GM21526 (cell line): ENCODE measurements around the gene VPS25.
"Not testable (repeated sequence)": the region's sequence is repeated elsewhere in the genome, so short reads cannot be mapped to it uniquely, and the experiment has no call there.

ENCODE experiments used
- ATAC-seq: cut with Tn5 transposase; IDR thresholded peaks from one replicate; pipeline ENCODE4 v1.9.1; 2021; ENCODE audit warnings: moderate library complexity; ENCODE audit not compliant: unreplicated experiment, low FRiP score

The VPS25 gene

GRCh38 chr17:42773290-42774035 is at the start of gene VPS25:
Gene VPS25, plus strand, starts transcription at chr17:42773449. Its CDS starts 27 bp downstream, at chr17:42773476.
- peak; percentile 70 for ATAC-seq

DNA sequence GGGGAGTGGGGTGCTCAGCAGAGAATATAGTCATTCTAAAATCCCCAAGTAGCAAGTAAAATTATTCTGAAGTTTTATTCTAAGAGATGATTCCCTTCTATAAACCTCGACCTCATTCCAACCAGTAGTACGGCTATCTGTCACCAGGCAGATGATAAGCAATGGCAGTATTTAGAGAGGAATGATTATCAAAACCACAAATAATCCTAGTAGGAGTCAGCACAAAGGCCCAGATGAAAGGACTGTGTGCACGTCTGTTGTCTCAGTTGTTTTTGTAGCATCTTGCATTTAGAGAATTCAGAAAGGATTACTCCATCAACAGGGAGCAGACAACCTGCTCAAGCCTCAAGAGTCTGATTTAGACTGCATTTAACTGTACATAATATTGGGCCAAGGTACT is 49.6 kb upstream of the VPS25 start:
- ATAC-seq, result no peak

GRCh38 chr17:42725143-42725542 is 48.1 kb upstream of the VPS25 start:
- ATAC-seq, result no peak

DNA sequence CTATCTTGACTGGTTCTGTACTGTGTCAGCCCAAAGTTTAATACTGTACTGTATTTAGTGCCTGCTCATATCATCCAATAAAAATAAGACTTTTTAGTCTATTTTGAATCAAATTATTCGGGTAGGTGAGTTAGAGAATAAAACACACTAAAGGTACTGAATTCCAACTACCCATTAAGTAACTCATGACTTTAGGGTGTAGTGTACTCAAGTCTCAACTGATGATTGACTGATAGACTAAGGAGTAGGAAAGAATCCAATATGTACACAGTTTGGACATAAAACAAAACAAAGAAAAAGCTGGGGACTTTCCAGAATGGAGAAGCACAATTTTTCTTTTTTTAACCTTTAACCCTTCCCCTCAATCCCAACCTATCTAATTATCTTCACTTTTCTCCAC is 32.5 kb upstream of the VPS25 start:
- no peak for ATAC-seq

DNA sequence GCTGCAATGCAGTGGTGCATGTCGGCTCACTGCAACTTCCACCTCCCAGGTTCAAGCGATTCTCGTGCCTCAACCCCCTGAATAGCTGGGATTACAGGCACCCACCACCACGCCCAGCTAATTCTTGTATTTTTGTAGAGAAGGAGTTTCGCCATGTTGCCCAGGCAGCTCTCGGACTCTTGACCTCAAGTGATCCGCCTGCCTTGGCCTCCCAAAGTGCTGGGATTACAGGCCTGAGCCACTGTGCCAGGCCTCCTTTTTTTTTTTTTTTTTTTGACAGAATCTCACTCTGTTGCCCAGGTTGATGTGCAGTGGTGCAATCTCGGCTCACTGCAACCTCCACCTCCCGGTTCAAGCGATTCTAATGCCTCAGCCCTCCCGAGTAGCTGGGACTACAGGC is 30.3 kb upstream of the VPS25 start:
- not testable (repeated sequence) for ATAC-seq

DNA sequence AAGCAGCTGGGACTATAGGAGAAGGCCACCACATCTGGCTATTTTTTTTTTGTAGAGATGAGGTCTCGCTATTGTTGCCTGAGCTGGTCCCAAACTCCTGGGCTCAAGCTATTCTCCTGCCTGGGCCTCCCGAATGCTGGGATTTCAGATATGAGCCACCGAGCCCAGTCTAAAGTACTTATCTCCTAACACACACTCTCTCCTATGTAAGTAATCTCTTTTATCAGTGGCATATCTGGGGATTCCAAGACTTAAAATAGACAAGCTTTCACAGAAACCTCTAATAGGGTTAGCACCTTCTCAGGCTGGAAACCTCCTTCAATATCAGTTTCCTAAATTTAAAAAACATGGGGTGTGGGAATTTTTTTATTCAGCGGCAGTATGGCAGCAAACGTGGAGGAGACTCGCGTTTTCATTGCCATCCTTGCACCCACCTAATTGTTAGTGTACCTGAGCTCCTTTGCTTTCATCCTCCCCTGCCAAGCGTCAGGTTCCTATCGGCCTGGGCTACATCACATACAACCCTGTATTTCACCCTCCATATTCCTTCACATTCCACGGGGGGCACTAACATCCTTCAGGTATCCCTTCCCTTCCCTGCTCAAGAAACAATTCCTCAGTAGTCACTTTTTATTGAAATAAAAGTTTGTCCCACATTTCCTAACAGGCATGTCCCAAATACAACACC is 29.5 kb upstream of the VPS25 start:
- no peak for ATAC-seq

DNA sequence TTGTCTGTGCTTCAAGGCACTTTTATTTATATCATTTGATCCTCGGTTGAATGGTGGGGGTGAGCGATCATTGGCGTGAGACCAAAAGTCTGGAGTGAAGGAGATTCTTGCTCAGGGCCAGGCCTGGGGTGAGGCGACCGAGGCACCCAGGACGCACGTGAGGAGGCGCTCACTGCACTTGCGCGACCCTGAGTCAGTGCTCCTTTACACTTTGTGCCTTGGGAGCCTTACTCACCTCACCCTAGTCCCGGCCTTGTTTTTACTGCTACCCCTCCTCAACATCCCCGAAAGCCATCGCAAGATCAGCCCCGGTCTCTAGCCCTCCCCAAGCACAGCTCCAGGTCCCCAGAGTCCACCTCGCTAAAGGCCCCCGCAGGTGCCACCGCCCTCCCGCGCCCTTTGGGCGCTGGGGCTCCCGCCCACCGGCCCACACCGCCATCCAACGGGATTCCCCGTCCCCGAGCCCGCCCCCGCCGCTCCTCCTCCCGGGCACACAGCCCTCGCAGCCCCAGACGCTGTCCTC is 28.9 kb upstream of the VPS25 start:
- peak; percentile 40 for ATAC-seq

GRCh38 chr17:42744806-42745617 is 28.2 kb upstream of the VPS25 start, which contains the start of gene EZH1:
Gene EZH1, minus strand, starts transcription at chr17:42745040. Its CDS starts 16,099 bp downstream, at chr17:42728941.
- peak; percentile 82 for ATAC-seq

- ATAC-seq, result no peak
Observed at GRCh38 chr17:42748202-42748907, 24.9 kb upstream of the VPS25 start.

DNA sequence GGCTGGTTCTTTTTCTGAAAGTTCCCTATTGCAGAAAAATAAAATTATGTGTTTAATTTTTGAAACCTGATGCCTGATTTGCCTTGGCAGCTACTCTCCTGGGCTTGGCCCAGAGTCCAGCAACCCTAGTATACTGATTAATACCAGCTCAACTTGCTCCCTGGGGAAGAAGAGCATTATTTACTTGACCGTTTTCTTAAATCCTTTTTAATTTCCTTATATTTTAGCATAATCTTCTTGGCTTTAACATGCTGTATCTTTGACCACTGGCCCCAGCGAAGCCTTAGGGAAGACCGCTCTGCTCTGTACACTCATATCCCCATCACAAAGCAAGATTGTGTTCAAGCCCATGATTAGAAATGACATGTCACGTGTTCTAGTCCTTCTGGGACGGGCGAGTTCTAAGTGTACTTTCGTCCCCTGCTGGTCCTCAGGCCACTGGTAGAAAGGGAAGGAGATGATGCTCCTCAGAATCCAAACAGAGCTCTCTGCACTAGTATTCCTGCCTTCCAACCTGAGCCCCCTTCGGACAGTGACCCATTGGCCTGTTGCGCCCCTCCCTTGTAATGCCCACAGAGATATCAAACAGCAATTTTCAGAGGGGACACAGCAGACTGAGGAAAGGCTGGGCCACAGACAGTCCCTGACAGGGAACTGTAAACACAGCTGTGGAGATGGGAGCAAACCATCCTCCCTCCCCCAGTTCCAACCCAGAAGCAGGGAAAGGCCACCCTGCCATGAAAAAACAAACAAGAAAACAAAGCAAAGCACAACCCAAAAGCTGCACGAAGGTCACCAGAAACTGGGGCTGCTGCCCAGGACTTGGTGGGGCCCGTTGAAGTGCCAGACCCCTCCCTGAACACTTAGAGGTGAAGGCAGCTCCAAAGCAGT is 24.1 kb upstream of the VPS25 start:
- ATAC-seq, result no peak

DNA sequence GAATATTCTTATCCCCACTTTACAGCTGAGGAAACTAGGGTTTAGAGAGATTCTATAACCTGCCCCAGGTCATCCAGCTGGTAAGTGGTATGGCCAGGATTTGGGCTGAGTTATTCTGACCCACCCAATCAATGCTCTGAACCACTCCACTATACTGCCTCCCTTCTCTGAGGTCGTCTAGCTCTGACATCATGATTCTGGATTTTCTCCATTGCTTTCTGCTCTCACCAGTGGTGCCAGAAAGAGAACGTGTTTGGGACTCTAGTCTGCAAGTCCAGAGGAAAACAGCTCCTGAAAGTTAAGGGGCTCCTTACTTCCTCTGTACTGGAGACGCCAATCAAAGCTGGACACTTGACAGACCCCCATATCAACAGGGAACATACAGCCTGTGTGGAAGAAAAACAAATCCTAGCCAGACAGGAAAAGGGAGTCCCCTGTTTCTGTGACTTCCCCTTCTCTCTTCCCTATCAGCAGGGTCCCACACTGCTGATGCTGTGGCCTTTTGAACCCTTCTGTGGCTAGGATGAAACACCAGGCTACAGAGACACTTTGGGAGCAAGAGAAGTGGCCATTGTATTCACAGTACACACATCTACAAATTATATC is 22.4 kb upstream of the VPS25 start:
- ATAC-seq, result no peak

DNA sequence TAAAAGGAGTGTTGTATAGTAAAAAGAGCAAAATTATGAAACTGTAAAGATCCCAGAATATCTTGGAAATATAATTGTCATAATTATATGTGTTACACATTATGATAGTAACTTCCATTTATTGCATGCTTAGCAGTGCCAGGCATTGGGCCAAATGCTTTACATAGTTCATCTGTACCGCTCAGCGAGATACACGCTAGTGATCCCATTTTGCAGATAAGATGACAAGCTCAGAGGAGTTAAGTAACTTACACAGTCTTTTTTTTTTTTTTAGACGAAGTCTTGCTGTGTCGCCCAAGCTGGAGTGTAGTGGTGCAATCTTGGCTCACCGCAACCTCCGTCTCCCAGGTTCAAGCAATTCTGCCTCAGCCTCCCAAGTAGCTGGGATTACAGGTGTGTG is 21.6 kb upstream of the VPS25 start:
- no peak for ATAC-seq

- ATAC-seq, result no peak
Observed at GRCh38 chr17:42754782-42755181, 18.5 kb upstream of the VPS25 start.

- ATAC-seq, result no peak
Observed at GRCh38 chr17:42759982-42760651, 13.1 kb upstream of the VPS25 start.

GRCh38 chr17:42760652-42761581 is 12.3 kb upstream of the VPS25 start, which contains the start of gene RAMP2:
Gene RAMP2, plus strand, starts transcription at chr17:42761227. Its CDS starts 35 bp downstream, at chr17:42761262.
- no peak for ATAC-seq

DNA sequence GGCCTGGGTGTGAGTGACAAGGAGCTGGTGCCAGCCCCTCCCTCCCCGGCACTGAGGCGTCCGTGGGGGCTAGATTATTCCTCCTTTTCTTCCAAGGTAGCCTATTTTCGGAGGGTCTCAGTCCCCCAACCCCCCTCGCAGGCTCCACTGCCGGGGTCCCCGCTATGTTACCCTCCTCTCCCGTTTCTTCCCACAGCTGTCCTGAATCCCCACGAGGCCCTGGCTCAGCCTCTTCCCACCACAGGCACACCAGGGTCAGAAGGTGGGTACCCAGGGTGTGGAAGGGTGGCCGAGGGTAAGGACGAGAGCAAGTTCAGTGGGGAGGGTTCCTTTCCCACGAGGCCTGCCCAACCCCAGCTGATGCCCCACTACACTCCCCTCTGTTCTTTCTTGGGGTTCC is 11.6 kb upstream of the VPS25 start:
- no peak for ATAC-seq

DNA sequence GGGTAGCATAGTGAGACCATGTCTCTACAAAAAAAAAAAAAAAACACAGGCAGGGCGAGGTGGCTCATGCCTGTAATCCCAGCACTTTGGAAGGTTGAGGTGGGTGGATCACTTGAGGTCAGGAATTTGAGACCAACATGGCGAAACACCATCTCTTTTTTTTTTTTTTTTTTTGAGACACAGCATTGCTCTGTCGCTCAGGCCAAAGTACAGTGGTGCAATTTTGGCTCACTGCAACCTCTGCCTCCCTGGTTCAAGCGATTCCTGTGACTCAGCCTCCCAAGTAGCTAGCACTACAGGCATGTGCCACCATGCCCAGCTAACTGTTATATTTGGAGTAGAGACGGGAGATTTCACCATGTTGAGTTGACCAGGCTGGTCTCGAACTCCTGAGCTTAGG is 7.1 kb upstream of the VPS25 start:
- no peak for ATAC-seq
